ENCODE results near the gene MGAT4D. TPM values are rescaled to one million over a fixed set of nuclear protein-coding genes. Genes with fewer than 3 reads are reported as not detected.
A peak's percentile ranks its signal among the peaks of the same experiment; 100 is the strongest.
"Not testable (repeated sequence)": the region's sequence is repeated elsewhere in the genome, so short reads cannot be mapped to it uniquely, and the experiment has no call there.

MGAT4D gene
- total RNA-seq, 4 donors from 2014 or later: not detected

- Histone ChIP-seq H3K27ac (replicated peaks in 1 of 4) (peak overlapping the region; percentile 11 to 90 (median 87)), H3K4me1 (peaks cover 13 to 20% (median 15%) of the 10 kb centered on the region in 4 donors), H3K4me3 (peak overlapping the region; percentile 65 to 99 (median 89)), H3K36me3 (peaks cover 0 to 9% (median 4%) of the 10 kb centered on the region in 4 donors), H3K27me3 (no peaks in the 10 kb centered on the region), H3K9me3 (no peaks in the 10 kb centered on the region)
- no peak for DNase-seq (ENCODE audit: extremely low spot score)
- no peak for TF ChIP-seq POLR2AphosphoS5 (IDR thresholded peaks at IDR 0.05)
- TF ChIP-seq POLR2A (IDR thresholded peaks at IDR 0.05; ENCODE audit: low read depth): no peak
- TF ChIP-seq CTCF (IDR thresholded peaks at IDR 0.05): no peak
- TF ChIP-seq EP300 (IDR thresholded peaks at IDR 0.05): no peak
- intact Hi-C loops (cut with DNase I): loop anchor here (5.0 kb wide), 1 partner anchor 234 kb away; the partner anchor contains the start of gene TBC1D9
- WGBS: 14% methylated on average over 8 of the region's 8 CpGs
These were observed 25.3 kb upstream of the MGAT4D start for GRCh38 chr4:140523370-140523856.

GRCh38 chr4:140515423-140515822 is 17.3 kb upstream of the MGAT4D start:
- WGBS: 0% methylated on average over 1 of the region's 1 CpG
- intact Hi-C loops (cut with DNase I): no loop called here
- Histone ChIP-seq H3K27me3 (no peaks in the 10 kb centered on the region), H3K36me3 (no peaks in the 10 kb centered on the region), H3K4me3 (no peak overlapping the region), H3K4me1 (no peaks in the 10 kb centered on the region), H3K27ac (replicated peaks in 1 of 4) (no peak overlapping the region), H3K9me3 (no peaks in the 10 kb centered on the region)
- TF ChIP-seq POLR2A (IDR thresholded peaks at IDR 0.05; ENCODE audit: low read depth): no peak
- no peak for DNase-seq (ENCODE audit: extremely low spot score)

- H3K27me3 ChIP-seq; H3K27ac ChIP-seq (replicated peaks in 1 of 4); H3K4me3 ChIP-seq; intact Hi-C loops (cut with DNase I); H3K9me3 ChIP-seq; H3K4me1 ChIP-seq; H3K36me3 ChIP-seq; DNase-seq (ENCODE audit: extremely low spot score): not testable (repeated sequence)
- 93% methylated on average over 5 of the region's 5 CpGs for WGBS
These were observed 15.7 kb upstream of the MGAT4D start for GRCh38 chr4:140513765-140514164.

- no peak overlapping the region for H3K27ac ChIP-seq (replicated peaks in 1 of 4)
- H3K27me3 ChIP-seq: peaks cover 0 to 14% (median 3%) of the 10 kb centered on the region in 4 donors
- no peaks in the 10 kb centered on the region for H3K9me3 ChIP-seq
- H3K36me3 ChIP-seq: no peaks in the 10 kb centered on the region
- no peak for DNase-seq (ENCODE audit: extremely low spot score)
- TF ChIP-seq CTCF (IDR thresholded peaks at IDR 0.05): no peak
- TF ChIP-seq POLR2A (IDR thresholded peaks at IDR 0.05; ENCODE audit: low read depth): no peak
- no peak for TF ChIP-seq EP300 (IDR thresholded peaks at IDR 0.05)
- no peak for TF ChIP-seq POLR2AphosphoS5 (IDR thresholded peaks at IDR 0.05)
- no peaks in the 10 kb centered on the region for H3K4me1 ChIP-seq
- intact Hi-C loops (cut with DNase I): no loop called here
- no peak overlapping the region for H3K4me3 ChIP-seq
These were observed 6.2 kb upstream of the MGAT4D start for GRCh38 chr4:140504261-140504660.

- Histone ChIP-seq H3K4me1 (peaks cover 0 to 10% (median 8%) of the 10 kb centered on the region in 4 donors), H3K36me3 (no peaks in the 10 kb centered on the region), H3K27me3 (peaks cover 5 to 36% (median 15%) of the 10 kb centered on the region in 4 donors), H3K9me3 (no peaks in the 10 kb centered on the region), H3K27ac (replicated peaks in 1 of 4) (no peak overlapping the region), H3K4me3 (no peak overlapping the region)
- intact Hi-C loops (cut with DNase I): no loop called here
- no peak for TF ChIP-seq EP300 (IDR thresholded peaks at IDR 0.05)
- no peak for TF ChIP-seq CTCF (IDR thresholded peaks at IDR 0.05)
- TF ChIP-seq POLR2A (IDR thresholded peaks at IDR 0.05; ENCODE audit: low read depth): no peak
- no peak for TF ChIP-seq POLR2AphosphoS5 (IDR thresholded peaks at IDR 0.05)
- 91% methylated on average over 4 of the region's 4 CpGs for WGBS
- no peak for DNase-seq (ENCODE audit: extremely low spot score)
These were observed 1.3 kb upstream of the MGAT4D start for GRCh38 chr4:140499391-140499790.

- TF ChIP-seq POLR2A (IDR thresholded peaks at IDR 0.05; ENCODE audit: low read depth): no peak
- TF ChIP-seq POLR2AphosphoS5 (IDR thresholded peaks at IDR 0.05): no peak
- Histone ChIP-seq H3K27ac (replicated peaks in 1 of 4) (no peak overlapping the region), H3K9me3 (no peaks in the 10 kb centered on the region), H3K36me3 (no peaks in the 10 kb centered on the region), H3K4me3 (peak overlapping the region in 3 of 4 donors; percentile 37 to 41 (median 38)), H3K4me1 (peaks cover 0 to 10% (median 8%) of the 10 kb centered on the region in 4 donors), H3K27me3 (peaks cover 5 to 36% (median 15%) of the 10 kb centered on the region in 4 donors)
- 82% methylated on average over 11 of the region's 11 CpGs for WGBS
- intact Hi-C loops (cut with DNase I): no loop called here
- DNase-seq (ENCODE audit: extremely low spot score): no peak
These were observed 717 bp downstream of the MGAT4D start for GRCh38 chr4:140497405-140497746.
